H9 (cell line): ENCODE results near the gene FICD. TPM values are rescaled to one million over a fixed set of nuclear protein-coding genes. Genes with fewer than 3 reads are reported as not detected.

Experiments used
- DNase-seq: peaks from one replicate; pipeline ENCODE4 v3.0.0-alpha.2; 2017
- H2AFZ ChIP-seq: one replicate; pipeline ENCODE4 v1.6.1; 2013; ENCODE audit warnings: mild to moderate bottlenecking, low read length, control low read depth, moderate library complexity
- H2AK5ac ChIP-seq: 2 replicates; pipeline ENCODE4 v1.6.1; 2013; ENCODE audit warnings: low read length, control low read depth, mixed read lengths; ENCODE audit not compliant: insufficient read length
- H2BK120ac ChIP-seq: one replicate; pipeline ENCODE4 v1.6.1; 2013; ENCODE audit warnings: low read depth, mild to moderate bottlenecking, low read length, control low read depth, inconsistent platforms; ENCODE audit not compliant: poor library complexity, severe bottlenecking
- H2BK12ac ChIP-seq: 2 replicates; pipeline ENCODE4 v1.6.1; 2013; ENCODE audit warnings: low read length, control low read depth, mixed read lengths, low read depth; ENCODE audit not compliant: insufficient read length
- H2BK15ac ChIP-seq: 2 replicates; pipeline ENCODE4 v1.6.1; 2013; ENCODE audit warnings: low read depth, low read length, control low read depth
- H2BK20ac ChIP-seq: one replicate; pipeline ENCODE4 v1.6.1; 2013; ENCODE audit warnings: low read depth, mild to moderate bottlenecking, low read length, control low read depth, inconsistent platforms; ENCODE audit not compliant: poor library complexity, severe bottlenecking
- H2BK5ac ChIP-seq: 2 replicates; pipeline ENCODE4 v1.6.1; 2013; ENCODE audit warnings: low read length, control low read depth, mixed read lengths; ENCODE audit not compliant: insufficient read length
- H3K14ac ChIP-seq: 2 replicates; pipeline ENCODE4 v1.6.1; 2013; ENCODE audit warnings: low read length, control low read depth; ENCODE audit not compliant: insufficient read depth
- H3K18ac ChIP-seq: 2 replicates; pipeline ENCODE4 v1.6.1; 2013; ENCODE audit warnings: low read depth, mild to moderate bottlenecking, mixed read lengths, low read length, control low read depth; ENCODE audit not compliant: insufficient read length
- H3K23ac ChIP-seq: 2 replicates; pipeline ENCODE4 v1.6.1; 2013; ENCODE audit warnings: low read length, control low read depth, mixed read lengths, low read depth; ENCODE audit not compliant: insufficient read length
- H3K23me2 ChIP-seq: 2 replicates; pipeline ENCODE4 v1.6.1; 2013; ENCODE audit warnings: low read depth, mild to moderate bottlenecking, mixed read lengths, low read length, control low read depth; ENCODE audit not compliant: insufficient read length, poor library complexity, severe bottlenecking
- H3K27ac ChIP-seq: 2 replicates; pipeline ENCODE4 v1.5.1; 2013; ENCODE audit warnings: low read length, control low read depth, mixed read lengths, low read depth; ENCODE audit not compliant: insufficient read length
- H3K27me3 ChIP-seq: 2 replicates; pipeline ENCODE4 v1.6.1; 2013; ENCODE audit warnings: low read length, control low read depth, inconsistent platforms; ENCODE audit not compliant: insufficient read depth
- H3K4ac ChIP-seq: 2 replicates; pipeline ENCODE4 v1.6.1; 2013; ENCODE audit warnings: low read depth, mild to moderate bottlenecking, control low read depth, inconsistent platforms, low read length, moderate library complexity
- H3K4me1 ChIP-seq: 2 replicates; pipeline ENCODE4 v1.6.1; 2013; ENCODE audit warnings: low read length, control low read depth, inconsistent platforms; ENCODE audit not compliant: insufficient read depth
- H3K4me2 ChIP-seq: 2 replicates; pipeline ENCODE4 v1.6.1; 2013; ENCODE audit warnings: low read length, control low read depth, mixed read lengths; ENCODE audit not compliant: insufficient read length, insufficient read depth
- H3K56ac ChIP-seq: 2 replicates; pipeline ENCODE4 v1.6.1; 2013; ENCODE audit warnings: low read depth, mild to moderate bottlenecking, mixed read lengths, low read length, control low read depth; ENCODE audit not compliant: insufficient read length
- H3K79me1 ChIP-seq: 2 replicates; pipeline ENCODE4 v1.6.1; 2013; ENCODE audit warnings: low read depth, mild to moderate bottlenecking, moderate library complexity, low read length, control low read depth, inconsistent platforms; ENCODE audit not compliant: insufficient read depth, poor library complexity, severe bottlenecking
- H3K79me2 ChIP-seq: 2 replicates; pipeline ENCODE4 v1.6.1; 2013; ENCODE audit warnings: low read length, control low read depth, inconsistent platforms; ENCODE audit not compliant: insufficient read depth
- H3K9ac ChIP-seq: 2 replicates; pipeline ENCODE4 v1.6.1; 2013; ENCODE audit warnings: low read length, control low read depth, mixed read lengths; ENCODE audit not compliant: insufficient read length; ENCODE audit errors: extremely low read depth
- H3K9me3 ChIP-seq: one replicate; pipeline ENCODE4 v1.6.1; 2013; ENCODE audit warnings: low read depth, low read length, inconsistent platforms; ENCODE audit not compliant: control insufficient read depth
- H3T11ph ChIP-seq: one replicate; pipeline ENCODE4 v1.6.1; 2013; ENCODE audit warnings: mild to moderate bottlenecking, low read length, control low read depth, inconsistent platforms
- H4K20me1 ChIP-seq: one replicate; pipeline ENCODE4 v1.6.1; 2013; ENCODE audit not compliant: control insufficient read depth, insufficient read length, insufficient read depth
- H4K5ac ChIP-seq: 2 replicates; pipeline ENCODE4 v1.6.1; 2013; ENCODE audit warnings: low read depth, mild to moderate bottlenecking, mixed read lengths, low read length, control low read depth; ENCODE audit not compliant: insufficient read length
- H4K8ac ChIP-seq: replicated peaks from 2 replicates; pipeline ENCODE4 v1.6.1; 2013; ENCODE audit warnings: low read length, control low read depth, mixed read lengths, low read depth; ENCODE audit not compliant: insufficient read length
- H4K91ac ChIP-seq: 2 replicates; pipeline ENCODE4 v1.6.1; 2013; ENCODE audit warnings: low read depth, mild to moderate bottlenecking, moderate library complexity, mixed read lengths, low read length, control low read depth; ENCODE audit not compliant: insufficient read length
- H3K27ac Mint-ChIP-seq, 3 experiments: 2 replicates in 2 of 3; 3 replicates in 1 of 3; pipeline ENCODE4 v1.8.0; 2020 to 2021; ENCODE audit warnings: mixed read lengths in 3 of 3, mild to moderate bottlenecking in 1 of 3, moderate library complexity in 1 of 3
- H3K27me3 Mint-ChIP-seq: 2 replicates; pipeline ENCODE4 v1.8.0; 2021; ENCODE audit warnings: low read depth, mild to moderate bottlenecking, moderate library complexity, mixed read lengths
- H3K36me3 Mint-ChIP-seq, 3 experiments: 2 replicates in 2 of 3; 3 replicates in 1 of 3; pipeline ENCODE4 v1.8.0; 2020 to 2021; ENCODE audit warnings: low read depth in 3 of 3, mixed read lengths in 3 of 3; ENCODE audit not compliant: insufficient read depth in 1 of 3
- H3K4me1 Mint-ChIP-seq, 2 experiments: 2 replicates each; pipeline ENCODE4 v1.8.0; 2020; ENCODE audit warnings: mixed read lengths in 2 of 2
- H3K4me3 Mint-ChIP-seq, 2 experiments: 2 replicates in 1 of 2; 3 replicates in 1 of 2; pipeline ENCODE4 v1.8.0; 2020 to 2021; ENCODE audit warnings: mild to moderate bottlenecking in 2 of 2, mixed read lengths in 2 of 2, moderate library complexity in 1 of 2
- H3K9me3 Mint-ChIP-seq, 2 experiments: 2 replicates in 1 of 2; 3 replicates in 1 of 2; pipeline ENCODE4 v1.8.0; 2020; ENCODE audit warnings: mild to moderate bottlenecking in 2 of 2, mixed read lengths in 2 of 2, moderate library complexity in 1 of 2
- CTCF ChIP-seq: fragments of 200-600 bp; sonication (generic); conservative IDR thresholded peaks from 3 replicates; pipeline ENCODE4 v1.8.0; 2021; ENCODE audit warnings: antibody characterized with exemption, mild to moderate bottlenecking
- WGBS: extraction: QIAGEN DNeasy Blood & Tissue Kit; methylation state at CpG from one replicate; pipeline ENCODE4 v1.1.7; 2013; ENCODE audit warnings: missing lambda C conversion rate, low lambda C conversion rate, mixed read lengths; ENCODE audit not compliant: insufficient read length; ENCODE audit errors: extremely low coverage; 5-methylcytosine and 5-hydroxymethylcytosine counted together
- total RNA-seq: library from RNA; stranded (reverse); gene quantifications from 2 replicates; pipeline ENCODE4 v1.2.1, GENCODE V29; 2021

FICD gene
- total RNA-seq, 1 experiment from 2014 or later: 5.1 TPM

- H3K9me3 Mint-ChIP-seq: no peaks in the 10 kb centered on the region
- WGBS: no CpG with 5 or more reads among the region's 10 CpGs
- no peaks in the 10 kb centered on the region for H3K27me3 ChIP-seq
- no peak overlapping the region for H3K4me2 ChIP-seq
- H3K4me3 Mint-ChIP-seq: no peak overlapping the region
- H3K27ac ChIP-seq: no peak overlapping the region
- no peak overlapping the region for H4K8ac ChIP-seq
- no peak overlapping the region for H2BK5ac ChIP-seq
- peak overlapping the region in 1 of 3 experiments; percentile 76; a peak in 2 of 7 replicates for H3K27ac Mint-ChIP-seq
- H3K4me1 ChIP-seq: no peaks in the 10 kb centered on the region
- no peak overlapping the region for H2AK5ac ChIP-seq
- no peaks in the 10 kb centered on the region for H3K79me2 ChIP-seq
- H3K14ac ChIP-seq: no peak overlapping the region
- H4K91ac ChIP-seq: no peak overlapping the region
- no peaks in the 10 kb centered on the region for H4K20me1 ChIP-seq
- H2BK20ac ChIP-seq: no peak overlapping the region
- H4K5ac ChIP-seq: no peak overlapping the region
- no peak overlapping the region for H2BK12ac ChIP-seq
- no peak for DNase-seq
- TF ChIP-seq CTCF: no peak
- H3K56ac ChIP-seq: no peak overlapping the region
- H2BK15ac ChIP-seq: no peak overlapping the region
- H3K9me3 ChIP-seq: no peaks in the 10 kb centered on the region
- no peak overlapping the region for H3K23ac ChIP-seq
- H2BK120ac ChIP-seq: no peak overlapping the region
- H3K18ac ChIP-seq: no peak overlapping the region
- no peaks in the 10 kb centered on the region for H3K27me3 Mint-ChIP-seq
- H3K36me3 Mint-ChIP-seq: peaks cover 52 to 97% (median 95%) of the 10 kb centered on the region in 3 experiments
- H3K4me1 Mint-ChIP-seq: no peaks in the 10 kb centered on the region
- H3K4ac ChIP-seq: no peak overlapping the region
- no peaks in the 10 kb centered on the region for H3K23me2 ChIP-seq
- H3K79me1 ChIP-seq: no peaks in the 10 kb centered on the region
- no peak overlapping the region for H3T11ph ChIP-seq
- no peak overlapping the region for H2AFZ ChIP-seq
- H3K9ac ChIP-seq: no peak overlapping the region
These were observed 11.5 kb downstream of the FICD start for GRCh38 chr12:108526482-108527165.
